Non-pigmented ciliary epithelial cell (primary cell): ENCODE measurements around the gene NR2C2AP.

Source experiments
- DNase-seq: peaks from one replicate; pipeline ENCODE4 v3.0.0-alpha.2; 2010; ENCODE audit warnings: low read depth

Gene NR2C2AP

DNA sequence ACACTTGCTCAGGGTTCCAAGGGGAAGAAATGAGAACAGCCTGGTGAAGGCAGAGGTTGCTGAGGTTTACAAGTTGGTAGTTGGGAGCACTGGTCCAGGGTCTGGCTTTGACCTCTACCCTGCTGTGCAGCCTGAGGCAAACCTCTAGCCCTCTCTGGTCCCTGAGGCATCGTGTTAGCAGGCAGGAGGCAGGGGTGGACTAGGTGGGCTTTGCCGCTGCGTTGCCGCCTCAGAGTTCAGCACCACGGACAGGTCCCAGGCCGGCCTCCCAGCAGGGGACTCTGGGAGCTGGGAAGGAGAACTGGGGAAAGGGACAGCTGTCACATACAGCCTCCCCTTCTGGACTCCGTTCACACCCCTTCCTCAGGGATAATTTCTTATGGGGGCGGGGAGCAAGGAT is 11.7 kb upstream of the NR2C2AP start:
- no peak for DNase-seq

DNA sequence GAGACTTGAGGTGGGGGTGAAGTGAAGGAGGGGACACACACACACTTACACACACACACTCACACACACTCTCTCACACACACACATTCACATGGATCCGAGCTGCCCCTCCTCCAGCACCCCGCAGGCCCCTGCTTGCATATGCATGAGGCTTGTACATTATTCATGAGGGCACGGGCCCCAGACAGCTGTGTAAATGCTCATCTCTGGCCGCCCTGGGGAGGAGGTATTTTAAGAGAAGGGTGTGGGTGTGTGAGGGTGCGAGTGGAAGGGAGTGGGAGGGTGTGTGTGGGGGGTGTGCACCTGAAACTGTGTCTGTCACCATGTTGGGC is 10.9 kb upstream of the NR2C2AP start:
- DNase-seq, result no peak

DNA sequence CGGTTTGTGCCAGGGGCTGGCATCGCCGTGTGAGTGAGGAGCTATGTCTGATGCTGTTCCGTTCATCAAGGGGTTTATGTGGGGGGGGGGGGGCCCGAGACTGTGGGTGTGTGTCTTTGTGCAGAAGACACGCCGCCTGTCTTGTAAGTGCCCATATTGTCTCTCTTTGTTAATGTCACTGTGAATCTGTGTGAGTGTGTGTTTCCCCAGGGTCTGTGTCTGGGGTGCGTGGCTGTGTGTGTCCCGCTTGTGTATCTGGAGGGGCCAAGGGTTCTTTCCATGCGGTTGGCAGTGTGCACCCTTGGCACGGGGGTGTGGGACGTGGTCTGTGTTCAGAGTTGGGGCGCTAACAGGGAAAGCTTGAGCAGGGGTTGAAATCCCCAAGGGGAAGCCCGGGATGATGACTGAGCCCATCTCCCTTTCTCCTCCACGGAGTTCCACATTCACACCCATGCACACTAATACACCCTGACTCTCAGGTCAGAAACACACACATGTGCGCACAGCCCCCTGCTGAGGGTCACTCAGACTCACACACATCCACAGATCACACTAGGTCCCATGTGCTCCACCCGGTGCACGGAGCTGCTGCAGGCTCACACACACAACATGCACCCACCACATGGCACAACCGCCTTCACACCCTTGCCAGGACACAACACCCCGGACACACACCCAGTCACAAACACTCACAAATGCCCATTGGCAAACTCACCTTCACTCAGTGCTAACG is 10.4 kb upstream of the NR2C2AP start:
- no peak for DNase-seq

DNA sequence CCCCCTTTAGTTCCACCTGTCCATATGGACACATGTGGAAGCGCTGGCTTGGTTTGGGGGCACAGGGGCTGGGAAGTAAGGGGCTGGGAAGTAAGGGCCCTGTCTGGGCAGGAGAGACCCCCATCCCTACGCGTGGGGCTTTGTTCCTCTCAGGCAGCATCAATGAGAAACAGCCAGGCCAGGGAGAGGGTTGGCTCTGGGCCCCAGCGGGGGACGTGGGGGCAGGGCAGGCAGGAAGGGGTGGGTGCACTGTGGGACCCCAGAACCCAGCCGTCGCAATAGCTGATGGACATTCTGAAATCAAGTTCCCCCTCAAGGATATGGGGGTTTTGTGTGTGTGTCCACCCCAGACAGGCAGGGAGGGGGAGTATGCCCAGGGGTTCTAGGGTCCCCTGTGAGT is 9.7 kb upstream of the NR2C2AP start:
- no peak for DNase-seq

DNA sequence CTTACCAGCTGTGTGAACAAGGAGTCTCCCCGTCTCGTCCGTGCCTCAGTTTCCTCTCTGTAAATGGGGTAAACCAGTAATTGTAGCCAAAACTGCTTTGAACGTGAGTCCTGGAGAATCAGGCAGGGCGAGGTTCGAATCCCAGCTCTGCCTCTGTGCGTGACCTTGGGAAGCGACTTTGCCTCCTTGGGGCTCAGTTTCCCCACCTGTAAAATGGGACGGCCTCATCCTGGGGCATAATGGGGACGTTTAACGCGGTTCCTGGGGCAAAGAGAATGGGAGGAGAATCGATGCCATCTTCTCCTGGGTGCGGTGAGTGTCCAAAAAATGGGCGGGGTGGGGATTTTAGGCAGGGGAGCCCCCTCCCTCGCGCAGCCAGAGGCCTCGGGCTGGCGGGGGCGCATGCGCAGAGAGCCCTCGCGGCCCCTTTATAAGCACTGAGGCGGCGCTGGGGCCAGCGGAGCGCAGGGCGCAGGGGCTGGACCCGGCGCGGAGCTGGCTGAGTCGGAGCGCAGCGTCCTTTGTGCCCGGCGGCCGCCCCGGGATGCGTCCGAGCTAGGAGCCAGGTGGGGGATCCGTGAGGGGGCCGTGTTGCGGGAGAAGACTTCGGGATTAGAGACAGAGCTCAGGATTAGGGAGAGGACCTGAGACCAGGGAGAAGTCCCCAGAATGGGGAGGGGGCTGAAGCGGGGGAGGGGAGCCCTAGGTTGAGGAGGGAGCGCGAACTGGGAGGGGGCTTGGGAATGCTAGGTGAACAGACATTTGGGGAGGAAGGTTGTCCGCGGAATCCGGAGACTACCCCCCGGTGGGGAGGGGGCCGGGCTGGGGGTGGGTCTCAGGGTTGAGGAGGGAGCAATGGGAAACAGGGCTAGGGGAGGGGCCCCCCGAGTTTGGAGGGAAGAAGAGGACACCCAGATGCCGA is 8.5 kb upstream of the NR2C2AP start, which contains the start of gene NCAN:
TSS of gene NCAN (plus strand) at position 460 of the 922 bp plus-strand sequence. CDS start 4,996 bp downstream, outside the sequence.
- no peak for DNase-seq

DNA sequence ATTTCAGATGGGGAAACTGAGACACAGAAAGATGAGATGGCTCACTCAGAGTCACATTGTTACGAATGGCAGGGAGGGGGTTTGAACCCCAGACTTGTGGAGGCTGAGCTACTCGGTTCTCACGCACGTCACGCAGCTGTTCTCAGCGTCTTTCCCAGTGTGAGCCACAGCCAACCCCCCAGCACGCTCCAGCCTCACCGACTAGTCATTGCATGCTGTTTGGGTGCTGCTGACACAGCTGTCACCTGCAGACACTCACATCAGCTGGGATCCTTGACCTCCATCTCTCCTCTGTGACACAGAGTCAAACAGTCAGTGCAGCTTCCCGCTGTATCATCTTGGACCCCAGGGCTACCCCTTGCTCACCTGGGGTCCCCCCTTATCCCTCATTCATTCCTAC is 6.2 kb upstream of the NR2C2AP start:
- DNase-seq, result no peak

DNA sequence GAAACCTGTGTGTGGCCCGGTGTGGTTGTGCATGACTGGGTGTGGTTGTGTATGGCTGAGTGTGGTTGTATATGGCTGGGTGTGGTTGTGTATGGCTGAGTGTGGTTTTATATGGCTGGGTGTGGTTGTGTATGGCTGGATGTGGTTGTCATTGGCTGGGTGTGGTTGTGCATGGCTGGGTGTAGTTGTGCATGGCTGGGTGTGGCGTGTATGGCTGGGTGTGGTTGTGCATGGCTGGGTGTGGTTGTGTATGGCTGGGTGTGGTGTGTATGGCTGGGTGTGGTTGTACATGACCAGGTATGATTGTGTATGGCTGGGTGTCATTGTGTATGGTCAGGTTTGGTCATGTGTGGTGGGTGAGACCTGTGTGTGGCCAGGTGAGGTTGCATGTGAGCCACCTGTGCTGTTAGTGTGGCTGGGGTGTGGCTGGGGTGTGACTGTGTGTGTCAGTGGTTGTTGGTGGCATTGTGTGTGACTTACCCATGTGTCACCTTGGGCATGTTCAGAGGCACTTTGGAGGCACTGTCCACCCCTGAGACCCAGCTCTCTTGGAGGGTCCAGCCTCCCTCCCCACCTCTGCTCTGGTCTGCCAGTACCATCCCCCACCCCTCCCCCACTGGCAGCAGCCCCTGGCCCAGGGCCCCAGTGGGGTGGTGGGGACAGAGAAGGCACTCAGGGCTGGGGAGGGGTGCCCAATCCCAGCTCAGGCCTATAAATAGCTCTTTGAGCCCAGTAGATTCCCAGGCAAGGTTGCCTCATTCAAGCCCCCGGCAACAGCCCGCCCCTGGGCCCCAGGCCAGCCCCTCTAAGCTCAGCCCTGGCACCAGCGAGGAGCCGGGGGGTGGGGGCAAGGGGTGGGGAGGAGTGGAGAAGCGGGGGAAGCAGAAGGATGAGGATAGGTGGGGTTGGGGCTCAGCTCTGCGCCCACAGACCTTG is 4.7 kb upstream of the NR2C2AP start:
- DNase-seq, result no peak

DNA sequence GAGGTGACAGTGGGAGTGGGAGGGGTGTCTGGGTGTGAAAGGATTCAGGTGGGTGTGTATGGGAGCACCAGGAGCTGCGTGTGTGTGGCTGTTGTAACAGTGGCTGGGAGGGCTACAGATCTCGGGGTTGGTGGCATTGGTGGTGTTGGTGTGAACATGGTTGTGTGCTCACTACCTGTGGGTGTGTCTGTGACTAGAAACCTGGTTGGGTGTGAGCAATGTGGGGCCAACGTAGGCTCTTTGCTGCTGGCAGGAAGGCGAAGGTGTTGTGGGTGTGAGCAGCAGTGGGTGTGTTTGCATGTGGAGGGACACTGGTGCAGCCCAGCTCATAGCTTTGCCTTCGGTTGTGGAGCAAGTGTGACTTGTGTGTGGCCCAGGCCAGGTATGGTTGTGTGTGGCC is 3.7 kb upstream of the NR2C2AP start:
- DNase-seq, result no peak

DNA sequence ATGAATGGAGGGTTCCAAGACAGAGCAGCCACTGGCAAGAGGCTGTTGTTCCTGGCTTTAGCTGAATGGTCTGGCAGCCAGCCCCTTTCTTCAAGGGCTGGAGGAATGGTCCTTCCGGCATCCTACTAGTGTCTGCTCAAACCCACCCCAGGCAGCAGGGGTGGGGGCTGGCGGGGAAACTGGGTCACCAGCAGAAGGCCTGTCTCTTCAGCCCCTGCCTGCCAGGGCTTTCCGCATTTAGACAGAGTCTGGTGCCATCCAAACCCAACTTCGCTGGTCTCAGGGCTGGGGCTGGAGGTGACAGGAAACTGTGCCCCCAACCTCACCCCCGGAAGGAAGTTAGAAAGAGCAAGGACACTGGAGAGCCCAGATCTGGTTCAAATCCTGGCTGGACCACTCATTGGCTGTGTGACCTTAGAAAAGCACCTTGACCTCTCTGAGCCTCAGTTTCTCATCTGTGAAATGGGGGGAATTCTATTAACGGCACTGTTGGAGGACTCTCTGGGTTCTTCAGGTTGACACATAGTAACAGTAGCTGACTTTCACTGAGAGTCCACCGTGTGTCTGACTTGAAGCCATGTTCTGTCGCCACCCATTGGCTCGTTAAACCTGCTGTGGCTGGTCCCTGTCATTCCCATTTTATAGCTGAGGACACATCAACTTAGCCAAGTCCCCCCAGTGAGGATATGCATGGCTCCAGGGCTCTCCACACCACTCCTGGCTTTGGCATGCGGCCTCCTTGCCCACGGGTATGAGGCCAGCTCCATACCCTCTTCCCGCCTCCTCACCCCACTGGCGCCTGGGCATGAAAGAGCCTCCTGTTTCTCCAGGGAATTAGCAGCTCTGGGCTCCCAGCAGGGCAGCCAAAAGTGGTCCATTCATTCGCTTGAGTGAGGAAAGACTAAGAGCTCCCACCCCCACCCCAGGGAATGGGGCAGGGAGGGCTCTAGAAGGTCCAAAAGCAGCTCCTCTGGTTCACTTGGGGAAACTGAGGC is 2.5 kb upstream of the NR2C2AP start:
- DNase-seq, result no peak

DNA sequence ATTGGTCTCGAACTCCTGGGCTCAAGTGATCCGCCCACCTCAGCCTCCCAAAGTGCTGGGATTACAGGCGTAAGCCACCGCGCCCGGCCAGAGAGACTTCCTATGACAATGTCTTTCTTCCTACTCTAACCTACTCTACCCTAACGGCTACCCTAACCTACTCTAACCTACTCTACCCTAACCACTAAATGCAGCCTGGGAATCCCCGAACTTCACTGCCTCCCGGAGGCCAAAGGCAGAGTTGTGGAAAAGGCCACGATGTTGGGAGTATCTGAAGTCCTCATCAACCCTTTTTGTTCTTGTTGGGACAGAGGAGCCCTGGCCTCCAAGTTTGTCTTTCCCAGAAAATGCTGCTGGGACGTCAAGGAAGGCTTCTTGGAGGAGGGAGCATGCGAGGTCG is 967 bp upstream of the NR2C2AP start:
- DNase-seq, result no peak

DNA sequence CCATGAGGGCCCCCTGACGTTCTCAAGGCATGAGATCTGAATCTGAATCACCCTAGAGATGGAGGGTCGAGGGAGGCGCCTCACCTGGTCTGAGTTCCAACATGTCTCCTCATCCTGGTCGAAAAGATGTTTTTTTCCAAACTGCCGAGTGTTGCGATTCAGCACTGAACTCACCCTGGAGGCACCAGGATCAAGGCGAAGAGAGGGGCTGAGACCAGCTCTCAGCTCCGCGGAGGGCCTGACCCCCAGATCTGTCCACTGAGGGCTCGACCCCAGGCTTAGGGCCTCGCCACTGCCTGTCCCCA is 555 bp downstream of the NR2C2AP start:
- DNase-seq, result no peak

DNA sequence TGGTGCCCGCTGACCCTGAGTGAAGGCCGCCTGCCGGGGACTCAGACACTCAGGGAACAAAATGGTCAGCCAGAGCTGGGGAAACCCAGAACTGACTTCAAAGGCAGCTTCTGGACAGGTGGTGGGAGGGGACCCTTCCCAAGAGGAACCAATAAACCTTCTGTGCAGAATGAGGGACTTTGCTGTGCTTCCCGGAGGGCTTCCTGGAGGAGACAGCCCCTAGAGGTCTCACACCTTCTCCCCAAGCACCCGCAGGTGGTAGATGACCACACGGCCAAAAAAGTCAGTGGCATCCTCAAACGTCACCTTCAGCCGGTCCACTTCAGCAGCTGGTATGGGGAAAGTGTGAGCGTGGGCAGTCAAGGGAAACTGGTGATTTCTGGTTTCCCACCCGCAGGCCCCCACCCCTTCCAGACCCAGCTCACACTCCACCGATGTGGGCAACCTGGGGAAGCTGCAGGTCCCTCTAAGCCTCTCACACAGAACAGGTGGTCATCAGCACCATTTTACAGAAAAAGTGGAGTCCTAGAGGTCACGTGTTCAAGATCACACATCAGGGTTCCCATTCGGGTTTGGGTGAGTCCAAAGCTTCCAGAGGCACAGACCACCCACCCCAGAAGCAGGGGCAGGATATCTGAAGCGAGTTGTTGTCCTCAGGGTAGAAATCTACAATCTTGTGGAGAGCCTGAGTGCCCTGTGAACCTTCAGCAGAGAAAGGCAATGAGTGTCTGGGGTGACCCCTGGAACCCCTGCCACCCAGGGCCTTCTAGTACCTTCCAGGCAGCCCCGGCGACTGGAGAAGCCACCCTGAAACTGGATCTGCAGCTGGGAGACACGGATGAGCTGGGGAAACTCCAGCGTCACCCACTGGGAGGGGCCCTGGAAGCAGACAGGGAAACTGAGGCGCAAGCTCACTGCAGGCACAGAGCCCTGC is 1.2 kb downstream of the NR2C2AP start:
- DNase-seq, result no peak

DNA sequence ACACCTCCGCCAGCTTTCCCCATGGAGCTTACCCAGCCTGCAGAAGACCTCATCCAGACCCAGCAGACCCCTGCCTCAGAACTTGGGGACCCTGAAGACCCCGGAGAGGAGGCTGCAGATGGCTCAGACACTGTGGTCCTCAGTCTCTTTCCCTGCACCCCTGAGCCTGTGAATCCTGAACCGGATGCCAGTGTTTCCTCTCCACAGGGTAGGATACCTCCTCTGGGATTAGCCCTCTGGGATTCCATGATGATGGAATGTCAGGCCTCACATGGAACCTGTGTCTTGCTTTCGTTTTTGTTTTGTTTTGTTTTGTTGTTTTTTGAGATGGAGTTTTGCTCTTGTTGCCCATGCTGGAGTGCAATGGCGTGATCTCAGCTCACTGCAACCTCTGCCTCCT is 9.3 kb downstream of the NR2C2AP start:
- DNase-seq, result no peak

DNA sequence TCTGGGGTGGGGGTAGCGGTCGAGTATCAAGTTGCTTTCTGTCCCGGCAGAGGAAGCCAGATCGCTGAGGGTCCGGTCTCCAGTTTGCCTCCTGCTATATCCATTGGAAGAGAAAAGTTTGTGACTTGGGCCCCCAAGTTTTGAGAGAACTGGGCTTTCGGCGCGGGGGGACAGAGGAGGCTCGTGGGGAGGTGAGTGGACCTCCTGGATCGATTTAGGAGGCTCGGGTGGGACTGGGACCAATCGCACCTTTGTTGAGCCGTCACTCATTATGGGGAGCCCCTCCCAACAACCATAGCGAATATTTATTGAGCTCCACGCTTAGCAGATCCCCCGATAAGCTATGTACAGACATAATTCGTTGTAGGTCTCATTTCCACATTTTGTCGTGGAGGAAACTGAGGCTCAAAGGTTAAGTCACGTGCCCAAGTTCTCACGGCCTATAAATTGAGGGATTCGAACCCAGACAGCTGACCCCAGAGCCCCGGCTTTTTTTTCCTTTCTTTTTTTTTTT is 10.2 kb downstream of the NR2C2AP start:
- DNase-seq, result no peak

DNA sequence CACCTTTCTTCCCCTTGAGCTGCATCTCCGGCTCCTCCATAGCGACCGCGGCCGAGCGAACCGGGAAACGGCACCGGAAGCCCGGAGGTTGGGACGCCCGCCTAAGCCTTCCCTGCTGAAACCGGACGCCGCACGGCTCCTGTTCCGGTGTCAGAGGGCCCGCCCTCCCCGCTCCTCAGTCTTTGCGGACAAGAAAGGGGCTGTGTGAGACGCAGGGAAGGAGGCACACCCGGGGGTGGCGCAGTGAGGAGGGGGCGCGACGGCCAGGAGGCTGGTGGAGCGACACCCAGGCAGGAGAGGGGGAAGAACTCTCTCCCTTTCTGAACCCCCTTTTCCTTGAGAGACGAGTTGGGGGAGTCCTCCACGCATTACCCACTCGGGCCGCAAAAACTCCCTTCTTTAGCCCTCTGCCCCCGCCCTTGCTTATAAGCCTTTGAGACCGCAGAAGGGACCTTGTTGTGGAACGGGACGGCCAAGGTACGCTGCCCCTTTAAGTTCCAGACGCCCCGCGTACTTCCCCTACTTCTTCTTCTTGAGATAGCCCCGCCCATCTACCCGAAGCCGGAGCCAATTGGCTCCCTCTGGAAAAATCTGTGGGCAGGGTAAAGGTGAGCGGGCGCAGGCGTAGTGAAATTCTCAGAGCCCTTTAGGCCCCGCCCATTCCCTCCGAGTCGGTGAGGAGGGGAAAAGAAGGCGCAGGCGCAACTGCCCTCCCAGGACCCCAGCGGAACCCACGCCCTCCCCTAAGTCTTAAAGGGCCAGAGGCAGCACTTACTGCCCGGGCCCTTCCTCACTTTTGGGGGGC is 10.9 kb downstream of the NR2C2AP start, which contains the start of the genes BORCS8 and RFXANK:
TSS of gene BORCS8 (minus strand) at position 75 of the 805 bp plus-strand sequence. CDS start at position 40, 35 bp downstream.
TSS of gene RFXANK (plus strand) at position 181 of the 805 bp plus-strand sequence. CDS start 1,689 bp downstream, outside the sequence.
- peak; percentile 92 for DNase-seq

DNA sequence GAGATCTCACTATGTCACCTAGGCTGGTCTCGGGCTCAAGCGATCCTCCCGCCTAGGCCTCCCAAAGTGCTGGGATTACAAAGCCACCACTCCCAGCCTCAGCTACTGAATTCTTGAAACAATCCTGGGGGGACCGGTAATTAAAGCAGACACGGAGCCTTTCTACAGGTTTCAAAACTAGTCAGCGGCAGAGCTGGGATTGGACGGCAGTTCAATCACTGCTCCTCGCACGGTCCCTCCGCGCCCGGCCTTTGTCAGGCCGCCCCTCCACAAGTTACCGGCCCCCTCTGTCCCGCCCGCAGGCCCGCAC is 11.5 kb downstream of the NR2C2AP start:
- no peak for DNase-seq

DNA sequence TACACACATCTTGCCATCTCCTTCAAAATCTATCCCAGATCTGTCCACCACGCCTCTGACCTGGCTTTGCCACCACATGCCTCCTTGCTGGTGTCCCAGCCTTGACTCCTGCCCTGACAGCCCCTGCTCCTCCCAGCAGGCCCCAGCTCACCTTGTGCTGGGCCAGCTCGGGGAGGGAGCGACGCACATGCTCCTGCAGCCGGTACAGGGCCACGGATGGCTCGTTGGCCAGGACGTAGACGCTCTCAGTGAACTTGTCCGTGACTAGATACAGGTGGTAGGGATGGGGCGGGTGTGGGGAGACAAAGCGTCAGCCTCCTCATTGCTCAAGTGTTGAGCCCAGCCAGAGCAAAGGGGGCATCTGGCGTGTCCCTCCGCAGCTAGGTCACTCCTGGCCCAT is 16.5 kb downstream of the NR2C2AP start:
- no peak for DNase-seq

DNA sequence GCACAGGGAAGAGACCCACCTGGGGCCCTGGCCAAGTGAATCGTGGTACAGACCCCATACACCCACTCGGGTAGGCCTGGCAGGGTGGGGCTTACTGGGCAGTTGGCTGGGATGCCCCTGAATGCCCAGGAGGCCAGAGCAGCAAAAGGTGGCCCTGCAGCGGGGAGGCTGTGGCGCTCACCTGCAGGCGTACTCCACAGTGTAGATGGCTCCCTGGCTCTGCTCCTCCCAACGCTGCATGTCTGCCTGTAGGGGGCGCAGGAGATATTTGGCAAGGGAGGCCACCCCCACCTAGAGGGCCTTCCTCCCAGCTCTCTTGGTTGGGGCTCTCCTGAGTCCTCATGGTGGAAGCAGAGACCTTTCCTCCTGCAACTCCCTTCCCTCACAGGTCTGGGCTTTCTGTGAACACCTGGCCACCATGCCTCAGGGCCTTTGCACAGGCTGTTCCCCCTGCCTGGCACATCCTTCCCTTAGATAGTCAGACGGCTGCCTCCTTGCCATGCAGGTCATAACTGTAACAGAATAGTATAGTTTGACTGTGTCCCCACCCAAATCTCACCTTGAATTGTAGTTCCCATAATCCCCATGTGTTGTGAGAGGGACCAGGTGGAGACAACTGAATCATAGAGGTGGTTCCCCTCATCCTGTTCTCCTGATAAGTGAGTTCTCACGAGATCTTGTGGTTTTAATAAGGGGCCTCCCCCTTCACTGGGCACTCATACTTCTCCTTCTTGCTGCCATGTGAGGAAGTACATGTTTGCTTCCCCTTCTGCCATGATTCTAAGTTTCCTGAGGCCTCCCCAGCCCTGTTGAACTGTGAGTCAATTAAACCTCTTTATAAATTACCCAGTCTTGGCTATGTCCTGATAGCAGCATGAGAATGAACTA is 17.1 kb downstream of the NR2C2AP start:
- DNase-seq, result no peak
